Keratinocyte (primary cell): ENCODE data around the gene OR56A4. TPM values are rescaled to one million over a fixed set of nuclear protein-coding genes. Genes with fewer than 3 reads are reported as not detected.

Experiments used
- DNase-seq: peaks from one replicate; pipeline ENCODE4 v3.0.0-alpha.2; 2011; ENCODE audit warnings: low read depth, missing footprints, low spot score
- FAIRE-seq: peaks from 2 replicates; lab custom pipeline; 2011; peaks lifted over from hg19 to GRCh38; lab: Jason Lieb, UNC
- H2AFZ ChIP-seq: 2 replicates; pipeline ENCODE4 v1.6.0; 2012; ENCODE audit warnings: low read length, control low read depth, inconsistent platforms; ENCODE audit not compliant: control insufficient read depth
- H3K27ac ChIP-seq: 2 replicates; pipeline ENCODE4 v1.5.1; 2011; ENCODE audit warnings: low read length; ENCODE audit not compliant: control insufficient read depth, insufficient read depth
- H3K27me3 ChIP-seq: 3 replicates; pipeline ENCODE4 v1.6.0; 2011; ENCODE audit warnings: low read length; ENCODE audit not compliant: control insufficient read depth, insufficient read depth; ENCODE audit errors: extremely low read depth
- H3K36me3 ChIP-seq, 2 experiments: 2 replicates in 1 of 2; 3 replicates in 1 of 2; pipeline ENCODE4 v1.5.1; 2011; ENCODE audit warnings: low read length in 2 of 2, mild to moderate bottlenecking in 1 of 2; ENCODE audit not compliant: control insufficient read depth in 2 of 2, insufficient read depth in 2 of 2; ENCODE audit errors: extremely low read depth in 1 of 2
- H3K4me1 ChIP-seq: 3 replicates; pipeline ENCODE4 v1.5.1; 2011; ENCODE audit warnings: low read length; ENCODE audit not compliant: control insufficient read depth, insufficient read depth; ENCODE audit errors: extremely low read depth
- H3K4me2 ChIP-seq: 3 replicates; pipeline ENCODE4 v1.6.0; 2011; ENCODE audit warnings: low read depth, low read length; ENCODE audit not compliant: control insufficient read depth, insufficient read depth; ENCODE audit errors: extremely low read depth
- H3K4me3 ChIP-seq, 3 experiments: fragments of 200-600 bp in 1 of 3; sonication (generic) in 1 of 3; 2 replicates in 2 of 3; 3 replicates in 1 of 3; pipeline ENCODE4 v1.5.1; 2011 to 2016; ENCODE audit warnings: low read length in 3 of 3, mild to moderate bottlenecking in 3 of 3, control low read depth in 2 of 3, inconsistent platforms in 1 of 3, low read depth in 1 of 3, mixed read lengths in 1 of 3, mixed run types in 1 of 3, moderate library complexity in 1 of 3; ENCODE audit not compliant: control insufficient read depth in 2 of 3, insufficient read depth in 2 of 3; ENCODE audit errors: extremely low read depth in 1 of 3
- H3K79me2 ChIP-seq: 2 replicates; pipeline ENCODE4 v1.6.0; 2012; ENCODE audit warnings: low read length; ENCODE audit not compliant: control insufficient read depth, insufficient read depth
- H3K9ac ChIP-seq: 3 replicates; pipeline ENCODE4 v1.6.0; 2011; ENCODE audit warnings: low read length; ENCODE audit not compliant: control insufficient read depth, insufficient read depth; ENCODE audit errors: extremely low read depth
- H3K9me1 ChIP-seq: 3 replicates; pipeline ENCODE4 v1.6.0; 2011; ENCODE audit warnings: low read length; ENCODE audit not compliant: control insufficient read depth, insufficient read depth; ENCODE audit errors: extremely low read depth
- H3K9me3 ChIP-seq: 2 replicates; pipeline ENCODE4 v1.5.1; 2012; ENCODE audit warnings: low read depth, low read length; ENCODE audit not compliant: control insufficient read depth
- H4K20me1 ChIP-seq: 3 replicates; pipeline ENCODE4 v1.6.0; 2011; ENCODE audit warnings: low read length; ENCODE audit not compliant: control insufficient read depth, insufficient read depth; ENCODE audit errors: extremely low read depth
- EZH2 ChIP-seq: IDR thresholded peaks from one replicate; pipeline ENCODE4 v1.6.1; 2012; ENCODE audit warnings: inconsistent platforms, mild to moderate bottlenecking, low read length, moderate library complexity
- dilution Hi-C: fragments of 300-500 bp; cut with MboI; formaldehyde crosslinking; loops from one replicate; pipeline ENCODE4 v1.7.0; 2020; ENCODE audit warnings: low sequenced_read_pairs; ENCODE audit not compliant: extremely low pct_ligation_motif_present
- polyA plus RNA-seq, 5 experiments: library from polyadenylated mRNA; depleted of rRNA in 3 of 5; stranded (reverse) in 3 of 5; stranded (forward) in 1 of 5; unstranded in 1 of 5; fragments of >200 nt; gene quantifications; 1 replicate in 1 of 5; 2 replicates in 3 of 5; 3 replicates in 1 of 5; pipeline versions ENCODE4 v1.2.1 to v1.2.3, GENCODE V29; 2011 to 2012; ENCODE audit warnings: missing spikeins in 2 of 5, low read depth in 1 of 5, low replicate concordance in 1 of 5
- TF ChIP-seq, protein P1 (sequence below), 3 experiments: IDR thresholded peaks in 1 of 3; conservative IDR thresholded peaks in 1 of 3; optimal IDR thresholded peaks in 1 of 3; 2 replicates in 2 of 3; 3 replicates in 1 of 3; pipeline versions ENCODE3 to v1.5.1; 2011; ENCODE audit warnings: low read length in 3 of 3, mild to moderate bottlenecking in 3 of 3, moderate library complexity in 2 of 3, control low read depth in 1 of 3, inconsistent platforms in 1 of 3; ENCODE audit not compliant: insufficient read depth in 2 of 3; ENCODE audit errors: extremely low read depth in 1 of 3

Gene OR56A4
- polyA plus RNA-seq, 1 donor (not counting 4 experiments of a cell fraction or from before 2014, with no cell fraction given), result not detected

GRCh38 chr11:5992150-5992549 lies 14.6 kb downstream of the OR56A4 start:
- FAIRE-seq (no peak), DNase-seq (no peak)
- Histone ChIP-seq H3K9me3 (no peaks in the 10 kb centered on the region), H3K9ac (no peak overlapping the region), H3K4me1 (no peaks in the 10 kb centered on the region), H3K27ac (no peak overlapping the region), H3K4me2 (no peak overlapping the region), H3K79me2 (no peaks in the 10 kb centered on the region), H3K36me3 (no peaks in the 10 kb centered on the region), H4K20me1 (no peaks in the 10 kb centered on the region), H3K27me3 (no peaks in the 10 kb centered on the region), H3K4me3 (no peak overlapping the region), H2AFZ (no peak overlapping the region), H3K9me1 (no peaks in the 10 kb centered on the region)
- TF ChIP-seq, protein P1, sequence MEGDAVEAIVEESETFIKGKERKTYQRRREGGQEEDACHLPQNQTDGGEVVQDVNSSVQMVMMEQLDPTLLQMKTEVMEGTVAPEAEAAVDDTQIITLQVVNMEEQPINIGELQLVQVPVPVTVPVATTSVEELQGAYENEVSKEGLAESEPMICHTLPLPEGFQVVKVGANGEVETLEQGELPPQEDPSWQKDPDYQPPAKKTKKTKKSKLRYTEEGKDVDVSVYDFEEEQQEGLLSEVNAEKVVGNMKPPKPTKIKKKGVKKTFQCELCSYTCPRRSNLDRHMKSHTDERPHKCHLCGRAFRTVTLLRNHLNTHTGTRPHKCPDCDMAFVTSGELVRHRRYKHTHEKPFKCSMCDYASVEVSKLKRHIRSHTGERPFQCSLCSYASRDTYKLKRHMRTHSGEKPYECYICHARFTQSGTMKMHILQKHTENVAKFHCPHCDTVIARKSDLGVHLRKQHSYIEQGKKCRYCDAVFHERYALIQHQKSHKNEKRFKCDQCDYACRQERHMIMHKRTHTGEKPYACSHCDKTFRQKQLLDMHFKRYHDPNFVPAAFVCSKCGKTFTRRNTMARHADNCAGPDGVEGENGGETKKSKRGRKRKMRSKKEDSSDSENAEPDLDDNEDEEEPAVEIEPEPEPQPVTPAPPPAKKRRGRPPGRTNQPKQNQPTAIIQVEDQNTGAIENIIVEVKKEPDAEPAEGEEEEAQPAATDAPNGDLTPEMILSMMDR (optimal IDR thresholded peaks at IDR 0.05 in 1 of 3, IDR thresholded peaks at IDR 0.05 in 1 of 3, conservative IDR thresholded peaks at IDR 0.05 in 1 of 3; ENCODE audit: extremely low read depth in 1 of 3, insufficient read depth in 2 of 3, low read length in 3 of 3), result no peak
- dilution Hi-C loops, result no loop called here

- no peak overlapping the region for H3K4me2 ChIP-seq
- no peak for FAIRE-seq
- no peaks in the 10 kb centered on the region for H3K9me1 ChIP-seq
- H4K20me1 ChIP-seq, result no peaks in the 10 kb centered on the region
- H3K9ac ChIP-seq, result no peak overlapping the region
- TF ChIP-seq, protein P1 (optimal IDR thresholded peaks at IDR 0.05 in 1 of 3, IDR thresholded peaks at IDR 0.05 in 1 of 3, conservative IDR thresholded peaks at IDR 0.05 in 1 of 3; ENCODE audit: extremely low read depth in 1 of 3, insufficient read depth in 2 of 3, low read length in 3 of 3), result no peak
- no peak for TF ChIP-seq EZH2
- no peak overlapping the region for H2AFZ ChIP-seq
- no peak overlapping the region for H3K4me3 ChIP-seq
- H3K27me3 ChIP-seq, result no peaks in the 10 kb centered on the region
- H3K9me3 ChIP-seq, result no peaks in the 10 kb centered on the region
- H3K27ac ChIP-seq, result no peak overlapping the region
- DNase-seq, result no peak
- no peaks in the 10 kb centered on the region for H3K79me2 ChIP-seq
- H3K36me3 ChIP-seq, result no peaks in the 10 kb centered on the region
- H3K4me1 ChIP-seq, result no peaks in the 10 kb centered on the region
- dilution Hi-C loops, result no loop called here
These were observed 17.5 kb downstream of the OR56A4 start for GRCh38 chr11:5989203-5989602.
